GM21576 (cell line): ENCODE measurements around the gene SLC6A19.

Experiments used
- ATAC-seq: cut with Tn5 transposase; IDR thresholded peaks from one replicate; pipeline ENCODE4 v1.9.1; 2021; ENCODE audit warnings: mild to moderate bottlenecking, moderate library complexity; ENCODE audit not compliant: unreplicated experiment

The SLC6A19 gene

DNA sequence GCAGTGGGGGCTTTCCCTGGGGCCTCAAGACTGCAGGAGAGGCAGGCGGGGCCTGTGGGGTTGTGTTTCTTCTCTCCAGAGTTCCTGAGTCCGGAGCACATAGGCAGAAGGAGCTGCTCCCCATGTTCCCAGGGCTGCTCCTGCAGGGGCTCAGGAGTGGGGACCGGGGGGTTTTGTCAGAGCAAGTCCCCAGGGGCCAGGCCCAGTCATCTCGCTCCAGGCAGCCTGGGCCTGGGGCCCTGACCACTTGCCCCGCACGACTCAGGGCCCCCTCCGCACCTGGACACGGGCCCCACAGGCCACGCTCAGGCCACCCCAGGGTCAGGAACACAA is 22.0 kb upstream of the SLC6A19 start:
- ATAC-seq, result no peak

- no peak for ATAC-seq
Observed at GRCh38 chr5:1180096-1180495, 21.3 kb upstream of the SLC6A19 start.

GRCh38 chr5:1180841-1181271 is 20.5 kb upstream of the SLC6A19 start:
- no peak for ATAC-seq

- ATAC-seq, result no peak
Observed at GRCh38 chr5:1181451-1182359, 19.7 kb upstream of the SLC6A19 start.

DNA sequence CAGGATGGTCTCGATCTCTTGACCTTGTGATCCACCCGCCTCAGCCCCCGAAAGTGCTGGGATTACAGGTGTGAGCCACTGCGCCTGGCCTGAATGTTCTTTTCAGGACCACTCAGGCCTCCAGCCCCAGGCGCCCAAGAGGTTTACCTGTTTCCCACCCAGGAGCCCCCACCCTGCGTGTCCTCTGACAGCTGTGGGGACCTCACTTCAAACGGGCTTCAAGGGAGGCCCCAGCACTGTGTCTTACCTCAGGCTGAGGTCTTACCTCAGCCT is 19.1 kb upstream of the SLC6A19 start:
- no peak for ATAC-seq

DNA sequence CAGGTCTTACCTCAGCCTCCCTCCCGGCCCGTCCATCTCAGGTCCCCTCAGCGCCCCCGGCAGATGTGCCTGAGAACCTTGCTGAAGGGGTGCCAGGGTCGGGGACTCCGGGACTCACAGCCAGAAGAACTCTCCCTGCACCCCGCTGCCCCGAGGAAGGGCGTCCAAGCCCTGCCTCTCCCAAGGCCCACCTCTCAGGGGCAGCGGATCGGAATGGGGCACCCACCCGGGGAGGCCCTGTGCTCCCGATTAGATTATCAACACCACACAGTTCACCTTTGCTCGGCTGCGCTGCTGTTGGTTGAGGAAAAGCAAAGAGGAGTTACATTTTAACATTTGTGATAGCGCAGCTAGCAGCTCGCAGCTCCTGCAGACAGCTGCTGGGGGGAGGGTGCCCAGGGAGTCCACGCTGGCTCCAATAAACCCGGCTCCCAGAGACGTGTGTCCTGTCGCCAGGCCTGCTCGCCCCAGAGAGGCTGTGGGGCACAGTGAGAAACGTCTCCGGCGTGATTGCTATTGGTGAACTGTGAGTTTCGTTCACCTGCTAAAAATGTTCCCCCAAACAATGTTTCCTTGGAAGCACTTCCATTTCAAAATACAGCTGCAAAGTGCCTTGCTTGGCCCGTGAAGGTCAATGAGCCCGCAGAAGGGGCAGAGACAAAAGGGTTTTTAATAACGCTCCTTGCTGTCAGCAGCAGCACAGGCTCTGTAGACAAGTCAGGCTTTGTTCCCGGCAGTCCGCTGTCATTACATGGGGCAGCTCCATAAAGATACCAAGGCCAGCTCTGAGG is 18.6 kb upstream of the SLC6A19 start:
- no peak for ATAC-seq

- ATAC-seq, result no peak
Observed at GRCh38 chr5:1183424-1184162, 17.8 kb upstream of the SLC6A19 start.

GRCh38 chr5:1184163-1184470 is 17.3 kb upstream of the SLC6A19 start:
- no peak for ATAC-seq

DNA sequence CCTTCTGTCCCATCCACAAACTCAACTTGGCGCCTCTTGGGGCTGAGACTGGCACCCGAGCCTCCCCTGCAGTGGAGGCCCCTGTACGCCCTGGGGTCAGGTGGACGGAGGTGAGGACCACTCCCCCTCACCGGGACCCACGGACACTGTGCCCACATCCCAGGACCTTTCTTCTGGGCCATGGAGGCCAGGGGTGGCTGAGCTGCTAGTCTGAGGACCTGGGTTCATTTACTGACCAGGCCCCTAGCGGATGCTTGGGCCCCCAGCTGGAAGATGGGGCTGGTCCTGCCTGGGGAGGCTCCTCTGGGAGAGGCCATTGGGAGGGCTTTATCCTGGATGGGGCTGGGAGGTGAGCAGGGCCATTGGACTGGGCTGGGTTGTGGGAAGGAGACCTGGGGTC is 16.9 kb upstream of the SLC6A19 start:
- ATAC-seq, result no peak

DNA sequence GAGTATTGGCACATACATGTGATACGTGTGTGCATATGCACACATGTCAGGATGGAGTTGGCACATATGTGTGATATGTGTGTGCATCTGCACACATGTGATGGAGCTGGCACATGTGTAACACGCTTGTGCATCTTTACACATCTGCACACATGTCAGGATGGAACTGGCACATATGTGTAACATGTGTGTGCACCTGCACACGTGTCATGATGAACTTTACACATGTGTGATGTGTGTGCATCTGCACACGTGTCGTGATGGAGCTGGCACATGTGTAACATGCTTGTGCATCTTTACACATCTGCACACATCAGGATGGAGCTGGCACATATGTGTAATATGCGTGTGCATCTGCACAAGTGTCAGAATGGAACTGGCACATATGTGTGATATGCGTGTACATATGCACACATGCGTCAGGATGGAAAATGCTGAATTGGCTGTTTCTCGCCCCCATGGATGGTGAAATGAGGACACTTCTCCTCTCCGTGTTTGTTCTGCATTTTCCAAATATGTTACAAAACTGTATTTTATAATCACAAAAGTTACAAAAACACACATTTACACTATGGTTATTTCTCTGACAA is 16.3 kb upstream of the SLC6A19 start:
- ATAC-seq, result no peak

- no peak for ATAC-seq
Observed at GRCh38 chr5:1185629-1186350, 15.6 kb upstream of the SLC6A19 start.

DNA sequence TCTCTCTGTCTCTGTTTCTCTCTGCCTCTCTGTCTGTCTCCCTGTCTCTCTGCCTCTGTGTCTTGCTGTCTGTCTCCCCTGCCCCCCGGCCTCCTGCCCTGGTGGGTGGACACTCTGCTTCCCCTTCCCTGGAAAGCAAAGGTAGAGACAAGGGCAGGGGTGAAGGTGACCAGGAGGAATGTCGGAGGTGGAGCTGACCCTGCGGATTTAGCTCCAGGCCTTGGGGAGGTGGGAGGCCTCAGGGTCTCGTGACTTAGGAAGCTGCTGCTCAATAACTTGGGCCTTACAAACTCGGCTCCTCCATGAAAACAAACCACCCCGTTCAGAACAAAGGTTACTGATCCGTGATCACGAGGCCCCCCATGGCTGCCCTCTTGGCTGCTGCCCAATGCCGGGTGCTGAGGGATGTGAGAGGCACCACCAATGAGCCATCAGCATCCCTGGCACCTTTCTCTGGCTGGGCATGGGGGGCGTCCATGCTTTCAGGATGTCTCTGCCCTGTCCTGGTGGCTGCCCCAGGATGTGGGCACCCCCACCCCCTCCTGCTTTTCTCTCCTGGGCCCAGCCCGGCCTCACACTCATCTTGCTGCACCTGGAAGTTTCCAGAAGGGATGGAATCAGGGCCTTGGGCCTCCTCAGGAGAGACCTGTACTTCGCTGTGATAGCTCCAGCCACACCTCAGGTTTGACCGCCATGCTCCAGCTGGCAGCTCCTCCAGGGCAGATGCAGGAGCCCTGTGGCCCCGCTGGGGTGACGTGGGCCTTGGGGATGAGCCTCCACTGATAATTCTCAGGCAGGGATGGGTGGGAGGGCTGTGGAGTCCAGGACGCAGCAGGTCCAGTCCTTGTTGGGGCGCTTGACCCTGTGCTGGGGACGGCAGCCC is 14.8 kb upstream of the SLC6A19 start:
- ATAC-seq, result no peak

GRCh38 chr5:1187234-1187949 is 14.0 kb upstream of the SLC6A19 start:
- ATAC-seq, result no peak

DNA sequence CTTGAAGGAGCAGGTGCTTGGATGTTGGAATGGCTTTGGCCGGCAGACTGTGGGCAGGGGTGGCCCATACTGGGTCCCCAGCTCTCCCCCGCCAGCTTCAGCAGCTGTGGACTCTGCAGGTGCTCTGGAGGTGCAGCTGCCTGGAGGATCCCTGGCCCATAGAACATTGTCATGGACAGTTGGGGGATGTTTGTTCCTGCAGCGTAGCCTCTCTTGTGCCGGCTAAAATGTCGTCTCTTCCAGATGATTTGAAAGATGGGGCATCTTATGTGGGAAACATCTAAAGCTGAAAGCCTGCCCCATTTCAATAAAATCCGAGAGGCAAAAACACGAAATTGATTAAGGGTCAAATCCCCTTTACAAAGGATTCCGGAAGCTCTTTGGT is 13.5 kb upstream of the SLC6A19 start:
- no peak for ATAC-seq

DNA sequence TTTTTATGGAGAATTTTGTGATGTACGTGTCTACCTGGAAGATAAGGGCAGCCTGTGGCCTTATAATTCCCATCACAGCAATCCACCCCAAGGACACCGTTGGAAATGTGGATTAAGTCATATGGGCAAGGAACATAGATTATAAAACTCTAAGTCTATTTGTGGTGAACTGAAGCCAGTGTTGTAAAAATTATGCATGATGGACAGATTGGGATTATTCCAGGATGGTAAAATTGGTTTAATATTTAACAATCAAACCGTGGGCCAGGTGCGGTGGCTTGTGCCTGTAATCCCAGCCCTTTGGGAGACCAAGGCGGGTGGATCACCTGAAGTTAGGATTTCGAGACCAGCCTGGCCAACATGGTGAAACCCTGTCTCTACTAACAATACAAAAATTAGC is 12.9 kb upstream of the SLC6A19 start:
- ATAC-seq, result no peak

DNA sequence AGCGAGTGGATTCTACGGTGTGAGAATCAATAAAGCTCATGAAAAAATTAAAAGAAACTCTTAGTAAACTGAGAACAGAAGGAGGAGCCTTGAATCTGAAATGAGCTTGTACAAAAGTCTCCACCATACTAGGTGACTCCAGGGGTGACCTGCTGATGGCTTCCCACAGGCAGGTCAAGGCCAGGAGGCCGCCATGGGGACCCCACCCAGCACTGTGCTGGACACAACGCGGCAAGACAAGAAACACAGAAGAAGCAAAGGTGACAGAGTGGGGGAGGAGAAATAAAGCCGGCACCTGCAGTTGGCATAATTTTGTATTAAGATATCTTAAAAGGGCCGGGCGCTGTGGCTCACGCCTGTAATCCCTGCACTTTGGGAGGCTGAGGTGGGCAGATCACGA is 12.1 kb upstream of the SLC6A19 start:
- no peak for ATAC-seq

- ATAC-seq, result no peak
Observed at GRCh38 chr5:1190278-1190677, 11.1 kb upstream of the SLC6A19 start.

GRCh38 chr5:1190837-1191239 is 10.6 kb upstream of the SLC6A19 start:
- ATAC-seq, result no peak

GRCh38 chr5:1192971-1193590 is 8.3 kb upstream of the SLC6A19 start:
- no peak for ATAC-seq
